ENCODE data around the gene KRTAP10-1.

The KRTAP10-1 gene

DNA sequence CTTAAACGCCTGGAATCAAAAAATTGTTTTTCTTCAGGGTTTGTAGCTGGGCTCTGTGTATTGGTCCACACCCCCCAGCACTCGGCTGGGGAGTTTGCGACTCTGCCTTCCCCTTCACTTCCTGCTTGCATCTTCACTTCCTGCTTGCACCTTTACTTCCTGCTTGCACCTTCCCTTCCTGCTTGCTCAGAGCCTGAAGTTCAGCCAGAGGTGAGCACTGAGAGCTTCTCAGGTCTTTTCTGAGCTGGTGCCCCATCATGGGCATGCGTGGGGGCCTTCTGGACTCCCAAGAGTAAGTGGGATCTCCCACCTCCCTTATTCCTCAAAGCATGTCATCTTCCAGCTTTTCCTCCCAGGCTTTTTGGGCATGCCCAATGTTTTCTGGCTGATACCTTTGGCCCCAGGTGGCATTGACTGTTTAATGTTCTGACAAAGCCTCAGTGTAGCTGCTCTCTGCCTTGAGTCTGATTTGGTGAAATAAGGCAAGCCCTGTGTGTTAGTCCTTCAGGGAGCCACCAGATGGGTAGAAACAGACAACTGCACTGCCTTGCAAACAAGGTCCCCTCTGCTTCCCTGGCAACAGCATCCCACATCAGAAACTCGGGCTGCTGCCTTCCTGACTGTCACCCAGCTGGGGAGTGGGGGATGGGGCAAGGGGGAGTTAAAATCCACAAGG, 7.8 kb upstream of the KRTAP10-1 start:
- DNase-seq: peak in 1 of 2 experiments; percentile 12

DNA sequence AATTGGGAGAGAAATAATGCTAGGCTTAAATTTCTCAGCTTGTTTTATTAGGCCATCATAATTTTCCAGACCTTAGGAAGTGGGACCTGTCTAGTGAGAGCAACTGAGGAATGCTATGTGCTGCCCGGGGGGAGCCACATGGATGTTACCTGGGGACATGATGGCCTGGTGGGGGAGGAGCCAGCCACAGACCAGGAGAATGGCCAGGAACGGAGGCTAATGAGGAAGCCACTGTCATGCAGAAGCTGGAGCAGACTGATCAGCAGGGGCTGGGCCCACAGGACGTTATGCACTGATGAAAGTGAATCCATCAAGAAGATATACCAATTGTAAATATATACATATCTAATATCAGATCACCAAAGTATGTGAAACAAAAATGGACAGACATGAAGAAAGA, 4.6 kb upstream of the KRTAP10-1 start:
- DNase-seq: no peak

DNA sequence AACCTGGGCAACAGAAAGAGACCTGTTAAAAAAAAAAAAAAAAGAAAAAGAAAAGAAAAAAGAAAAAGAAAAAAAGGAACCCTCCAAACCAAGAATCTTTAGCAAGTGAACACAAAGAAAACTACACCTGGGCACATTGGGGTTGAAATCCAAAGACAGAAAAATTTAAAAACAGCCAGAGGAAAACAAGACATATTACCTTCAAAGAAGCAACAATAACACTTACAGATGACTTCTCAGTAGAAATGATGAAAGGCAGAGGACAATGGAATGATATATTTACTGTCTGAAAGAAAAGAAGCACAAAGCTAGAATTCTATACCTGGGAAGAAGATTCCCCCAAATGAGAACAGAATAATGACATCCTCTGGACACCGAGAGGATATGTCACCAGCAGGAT, 2.7 kb upstream of the KRTAP10-1 start:
- no peak for DNase-seq

DNA sequence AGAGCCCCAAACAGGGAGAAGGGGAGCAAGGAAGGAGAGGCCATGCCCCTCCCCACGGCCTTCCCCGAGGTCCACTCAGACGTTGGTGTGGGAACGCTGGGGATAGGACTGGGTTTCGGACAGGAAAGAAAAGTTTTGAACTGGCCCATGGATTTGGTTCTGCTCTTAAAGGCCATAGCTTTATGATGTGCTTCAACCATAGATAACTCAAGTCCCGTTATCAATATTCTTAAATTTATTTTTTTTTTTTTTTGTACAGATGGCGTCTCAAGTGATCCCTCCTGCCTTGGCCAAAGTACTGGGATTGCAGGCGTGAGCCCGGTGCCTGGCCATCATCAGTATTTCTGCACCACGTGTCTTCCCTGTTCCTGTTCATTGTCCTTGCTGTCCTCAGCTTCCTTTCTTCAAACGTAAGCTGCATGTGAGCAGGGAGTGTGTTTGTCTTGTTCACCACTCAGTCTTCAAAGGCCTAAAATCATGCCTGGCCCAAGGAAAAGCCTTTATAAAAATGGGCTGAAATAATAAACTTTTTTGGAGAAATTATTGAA, 820 bp upstream of the KRTAP10-1 start:
- no peak for DNase-seq

DNA sequence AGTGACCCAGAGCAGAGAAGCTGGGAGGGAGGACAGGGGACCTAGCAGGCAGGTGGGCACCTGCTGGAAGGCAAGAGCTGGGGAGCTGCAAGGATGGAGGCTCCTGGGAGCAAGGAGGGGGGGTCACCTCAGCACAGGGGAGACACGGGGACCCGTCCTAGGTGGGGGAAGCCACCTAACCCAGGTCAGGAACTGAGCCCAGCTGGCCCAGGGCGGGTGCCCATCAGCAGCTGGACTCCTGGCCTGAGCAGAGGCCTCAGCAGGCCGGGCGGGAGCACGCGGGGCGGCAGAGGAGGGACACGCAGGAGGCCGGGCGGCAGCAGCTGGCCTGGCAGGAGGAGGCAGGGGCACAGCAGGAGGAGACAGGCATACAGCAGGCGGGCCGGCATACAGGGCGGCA, 949 bp downstream of the KRTAP10-1 start:
- DNase-seq: no peak

DNA sequence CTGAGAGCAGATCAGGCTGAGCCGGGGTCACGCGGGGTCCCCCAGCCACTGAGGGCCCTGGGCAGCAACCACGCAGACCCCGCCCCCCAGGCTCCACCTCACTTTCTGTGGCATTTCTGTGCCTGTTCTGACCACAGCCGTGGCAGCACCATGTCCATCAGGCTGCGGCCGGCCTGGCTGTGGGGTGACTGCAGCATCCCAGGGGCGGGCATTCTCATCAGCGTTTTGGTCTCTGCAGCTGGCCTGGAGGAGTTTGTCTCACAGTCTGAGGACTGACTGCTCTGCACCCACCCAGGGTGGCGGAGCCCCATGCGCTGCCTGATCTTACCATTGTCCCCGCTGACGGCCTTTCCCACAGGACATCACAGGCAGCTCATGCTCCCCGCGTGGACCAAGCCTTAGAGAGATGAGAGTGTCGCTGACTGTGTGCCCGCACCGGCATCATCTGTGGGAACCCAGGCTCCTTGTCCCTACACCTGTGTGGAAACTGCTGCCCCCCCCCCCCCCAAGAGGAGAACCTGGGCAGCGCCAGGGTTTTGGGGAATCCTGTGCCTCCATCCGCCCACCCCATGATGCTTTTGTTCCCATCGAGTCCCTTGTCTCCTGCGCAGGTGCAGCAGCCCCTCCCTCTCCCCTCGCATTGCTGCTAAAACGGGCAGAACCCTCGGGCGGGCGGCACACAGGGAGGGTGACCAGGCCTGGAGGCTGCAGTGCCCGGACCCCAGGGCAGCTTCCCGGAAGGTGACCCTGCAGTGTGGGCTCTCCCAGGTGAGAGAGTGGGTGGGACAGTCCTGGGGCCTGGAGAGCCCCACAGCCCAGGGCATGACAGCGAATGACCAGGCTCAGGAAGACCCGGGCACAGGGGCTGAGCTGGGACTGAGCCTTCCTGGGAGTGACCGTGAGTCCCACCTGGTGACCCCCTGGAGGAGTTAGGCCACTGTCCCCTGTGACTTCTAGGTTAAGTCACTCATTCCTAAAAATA, 1.8 kb downstream of the KRTAP10-1 start:
- DNase-seq: no peak

DNA sequence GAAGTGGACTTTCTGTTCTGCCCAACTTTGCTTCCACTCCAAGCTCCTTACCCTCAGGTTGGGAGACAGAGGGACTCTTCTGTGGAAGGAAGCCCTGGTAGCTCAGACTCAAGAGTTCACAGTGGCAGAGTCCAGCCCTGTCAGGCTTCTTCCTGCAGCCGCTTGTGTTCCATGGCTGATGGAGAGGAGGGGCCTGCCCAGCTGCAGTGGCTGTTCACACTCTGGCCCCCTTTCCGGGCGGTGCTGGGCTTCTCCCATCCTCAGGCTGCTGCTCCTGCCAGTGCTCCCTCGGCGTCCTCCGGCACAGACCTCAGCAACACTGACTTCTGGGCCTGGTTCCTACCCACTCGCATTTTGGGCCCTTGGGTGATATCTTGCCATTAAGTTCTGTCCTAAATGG, 4.0 kb downstream of the KRTAP10-1 start:
- no peak for DNase-seq

DNA sequence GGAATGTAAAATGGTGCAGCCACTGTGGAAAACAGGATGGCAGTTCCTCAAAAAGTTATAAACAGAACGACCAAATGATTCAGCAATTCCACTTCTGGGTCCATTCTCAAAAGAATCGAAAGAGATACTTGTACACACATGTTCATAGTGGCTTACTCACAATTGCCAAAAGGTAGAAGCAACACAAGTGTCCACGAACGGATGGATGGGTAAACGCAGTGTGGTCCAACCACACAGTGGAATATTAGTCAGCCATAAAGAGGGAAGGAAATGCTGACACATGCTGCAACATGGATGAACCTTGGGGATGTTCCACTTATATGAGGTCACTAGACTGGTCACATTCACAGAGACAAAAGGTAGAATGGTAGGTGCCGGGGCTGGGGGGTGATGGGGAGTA, 5.3 kb downstream of the KRTAP10-1 start:
- no peak for DNase-seq

DNA sequence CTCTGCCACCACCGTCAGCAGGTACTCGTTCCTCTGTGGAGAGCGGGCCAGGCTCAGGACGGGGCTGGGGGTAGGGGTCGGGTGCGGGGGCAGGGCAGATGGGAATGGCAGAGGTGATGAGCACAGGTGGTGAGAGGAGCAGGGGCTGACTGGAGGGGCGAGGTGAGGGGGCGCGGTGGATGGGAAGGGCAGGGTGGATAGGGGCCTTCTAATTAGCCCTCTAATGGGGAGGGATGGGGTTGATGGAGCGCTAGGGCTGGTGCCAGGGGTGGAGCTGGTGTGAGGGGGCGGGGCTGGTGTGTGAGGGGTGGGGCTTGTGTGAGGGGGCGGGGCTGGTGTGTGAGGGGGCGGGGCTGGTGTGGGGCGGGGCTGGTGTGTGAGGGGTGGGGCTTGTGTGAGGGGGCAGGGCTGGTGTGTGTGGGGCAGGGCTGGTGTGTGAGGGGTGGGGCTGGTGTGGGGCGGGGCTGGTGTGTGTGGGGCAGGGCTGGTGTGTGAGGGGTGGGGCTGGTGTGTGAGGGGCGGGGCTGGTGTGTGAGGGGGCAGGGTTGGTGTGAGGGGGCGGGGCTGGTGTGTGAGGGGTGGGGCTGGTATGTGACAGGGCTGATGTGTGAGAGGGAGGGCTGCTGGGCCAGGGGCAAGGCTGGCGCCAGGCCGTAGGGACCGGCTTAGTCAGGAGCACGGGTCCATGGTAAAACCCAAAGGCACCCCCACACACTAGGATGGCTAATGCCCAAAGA, 5.9 kb downstream of the KRTAP10-1 start:
- no peak for DNase-seq

DNA sequence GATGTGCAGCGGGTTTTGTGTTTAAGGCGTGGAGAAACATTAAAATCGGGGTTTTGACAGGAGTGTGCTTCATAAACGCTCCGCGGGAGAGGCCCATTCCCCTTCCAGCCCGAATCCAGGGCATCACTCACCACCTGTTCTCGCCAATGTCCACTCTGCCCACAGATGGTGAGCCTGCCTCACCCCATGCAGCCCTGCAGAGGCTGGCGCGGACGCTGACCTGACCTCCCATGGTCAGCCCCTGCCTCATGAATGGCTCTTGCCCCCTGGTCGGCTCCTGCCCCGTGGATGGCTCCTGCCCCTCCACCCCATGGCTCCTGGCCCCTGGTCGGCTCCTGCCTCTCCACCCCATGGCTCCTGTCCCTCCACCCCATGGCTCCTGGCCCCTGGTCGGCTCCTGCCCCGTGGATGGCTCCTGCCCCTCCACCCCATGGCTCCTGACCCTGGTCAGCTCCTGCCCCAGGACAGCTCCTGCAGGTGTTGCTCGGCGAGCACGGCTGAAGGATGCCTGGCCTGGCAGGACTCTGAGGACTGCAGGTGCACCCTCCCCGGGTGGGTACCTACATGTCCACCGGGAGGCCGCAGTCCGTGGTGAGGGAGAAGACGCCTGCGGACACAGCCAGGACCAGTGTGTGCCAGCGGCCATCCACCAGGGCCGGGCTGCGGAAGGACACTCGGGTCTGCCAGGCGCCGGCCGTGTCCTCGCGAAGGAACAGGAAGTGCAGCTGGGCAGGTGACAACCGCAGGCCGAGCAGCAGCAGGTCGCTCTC, 6.7 kb downstream of the KRTAP10-1 start:
- DNase-seq: no peak

DNA sequence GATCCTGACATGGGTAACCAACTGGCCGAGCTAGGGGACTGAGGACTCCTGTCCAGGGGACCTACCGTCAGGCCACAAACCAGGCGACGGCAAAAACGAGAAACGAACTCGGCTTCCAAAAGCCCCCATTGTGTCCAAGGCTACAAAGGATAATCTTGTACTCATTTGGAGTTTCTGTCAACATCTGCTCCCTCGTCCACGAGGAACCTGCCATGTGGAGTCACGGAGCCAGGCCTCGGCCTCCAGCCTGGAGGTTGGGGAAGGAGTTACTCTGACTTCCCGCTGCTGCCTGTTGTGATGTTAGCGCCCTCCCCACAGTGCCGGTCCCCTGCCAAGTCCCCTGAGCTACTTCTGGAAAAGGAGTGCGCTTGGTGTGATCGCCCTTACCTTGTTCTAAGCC, 7.3 kb downstream of the KRTAP10-1 start:
- no peak for DNase-seq

DNA sequence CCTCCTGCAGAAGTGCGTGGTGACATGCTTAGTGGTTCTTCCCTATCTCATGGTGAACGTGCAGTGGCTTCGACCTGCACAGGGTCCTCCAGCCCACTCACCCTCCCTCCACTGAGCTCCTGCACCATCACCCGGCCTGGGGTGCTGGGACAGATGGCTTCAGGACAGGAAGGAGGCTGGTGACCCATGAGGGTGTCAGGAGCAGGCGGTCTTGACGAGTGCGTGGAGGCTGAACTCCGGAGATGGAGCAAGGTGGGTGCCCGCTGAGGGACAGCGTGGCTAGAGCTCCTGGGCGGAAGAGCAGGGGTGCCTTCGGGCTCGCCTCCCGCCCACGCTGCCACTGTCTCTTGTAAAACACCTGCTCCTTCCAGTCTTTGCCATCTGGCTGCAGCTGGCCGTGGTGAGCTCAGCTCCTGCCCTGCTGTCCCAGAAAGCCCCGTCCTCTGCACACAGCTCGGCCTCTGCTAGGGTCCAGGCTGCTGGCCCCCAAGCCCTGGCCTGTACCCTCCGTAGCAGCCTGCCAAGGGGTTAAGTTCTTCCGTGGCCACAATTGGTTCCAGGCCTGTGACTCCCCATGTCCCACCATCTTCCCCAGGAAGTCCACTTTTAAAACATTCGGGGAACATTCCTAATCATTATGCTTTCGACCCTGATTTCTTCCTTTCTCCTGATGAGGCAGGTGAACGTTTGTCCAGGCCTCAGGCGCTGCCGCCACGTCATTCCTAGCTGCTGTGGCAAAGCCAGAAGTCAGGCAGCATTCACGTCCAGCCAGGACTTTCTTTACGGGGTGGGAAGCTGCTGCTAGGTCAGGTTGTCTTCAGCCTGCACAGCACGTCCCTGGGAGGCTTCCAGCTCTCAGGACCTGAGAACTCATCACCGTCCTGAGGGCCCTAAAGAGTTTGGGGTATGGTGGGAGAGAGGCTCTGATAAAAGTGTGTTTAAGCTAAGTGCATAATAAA, 8.1 kb downstream of the KRTAP10-1 start:
- no peak for DNase-seq

DNA sequence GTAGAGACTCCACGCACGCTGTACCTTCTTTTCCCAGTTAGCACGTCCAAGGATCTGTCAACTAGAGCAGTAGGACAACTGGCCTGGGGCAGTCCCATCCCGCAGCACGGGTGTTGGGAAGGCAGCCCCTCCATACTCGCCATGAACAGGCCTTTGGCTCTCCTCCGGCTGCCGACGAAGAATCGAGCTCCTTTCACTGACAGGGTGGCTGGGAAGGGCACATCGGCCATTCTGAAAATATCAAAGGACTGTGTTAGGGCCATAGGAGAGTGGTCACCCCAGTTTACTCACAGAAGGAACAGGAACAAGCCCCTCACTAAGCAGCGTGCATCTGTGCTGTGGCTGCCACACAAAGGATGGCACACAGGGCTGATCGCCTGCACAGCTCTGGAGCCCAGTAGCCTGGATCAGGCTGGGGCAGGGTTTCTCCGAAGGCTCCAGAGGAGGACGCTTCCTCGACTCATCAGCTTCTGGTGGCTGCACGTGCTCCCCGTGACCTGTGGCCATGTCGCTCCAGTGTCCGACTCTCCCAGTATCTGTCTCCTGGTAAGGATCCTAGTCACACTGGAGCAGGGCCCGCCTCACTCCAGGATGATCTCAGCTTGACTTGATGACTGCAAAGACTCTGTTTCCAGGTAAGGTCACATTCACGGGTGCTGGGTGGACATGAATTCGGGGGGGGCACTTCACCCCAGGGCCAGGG, 8.9 kb downstream of the KRTAP10-1 start:
- DNase-seq: no peak

DNA sequence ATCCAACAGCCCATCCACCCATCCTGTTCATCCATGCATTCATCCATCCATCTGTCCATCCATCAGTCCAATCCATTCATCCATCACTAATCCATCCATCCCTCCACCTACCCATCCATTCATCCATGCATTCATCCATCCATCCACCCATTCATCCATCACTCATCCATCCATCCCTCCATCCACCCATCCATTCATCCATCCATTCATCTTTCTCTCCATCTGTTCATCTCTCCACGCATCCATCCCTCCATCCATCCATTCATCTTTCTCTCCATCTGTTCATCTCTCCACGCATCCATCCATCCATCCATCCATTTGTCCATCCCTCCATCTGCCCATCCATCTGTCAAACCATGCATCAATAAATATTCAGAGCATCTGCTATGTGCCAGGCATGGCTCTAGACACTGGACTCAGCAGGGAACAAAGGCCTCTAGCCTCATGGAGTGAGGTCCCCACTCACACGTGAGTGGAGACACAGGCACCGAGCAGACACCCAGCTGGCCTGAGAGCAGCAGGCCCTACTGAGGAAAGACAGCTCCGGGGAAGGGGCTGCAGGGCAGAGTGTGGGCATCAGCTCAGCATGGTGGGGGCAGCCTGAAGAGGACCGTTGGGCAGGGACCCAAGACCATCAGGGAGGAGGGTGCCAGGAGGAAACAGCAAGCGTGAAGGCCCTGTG, 9.6 kb downstream of the KRTAP10-1 start:
- DNase-seq: no peak

DNA sequence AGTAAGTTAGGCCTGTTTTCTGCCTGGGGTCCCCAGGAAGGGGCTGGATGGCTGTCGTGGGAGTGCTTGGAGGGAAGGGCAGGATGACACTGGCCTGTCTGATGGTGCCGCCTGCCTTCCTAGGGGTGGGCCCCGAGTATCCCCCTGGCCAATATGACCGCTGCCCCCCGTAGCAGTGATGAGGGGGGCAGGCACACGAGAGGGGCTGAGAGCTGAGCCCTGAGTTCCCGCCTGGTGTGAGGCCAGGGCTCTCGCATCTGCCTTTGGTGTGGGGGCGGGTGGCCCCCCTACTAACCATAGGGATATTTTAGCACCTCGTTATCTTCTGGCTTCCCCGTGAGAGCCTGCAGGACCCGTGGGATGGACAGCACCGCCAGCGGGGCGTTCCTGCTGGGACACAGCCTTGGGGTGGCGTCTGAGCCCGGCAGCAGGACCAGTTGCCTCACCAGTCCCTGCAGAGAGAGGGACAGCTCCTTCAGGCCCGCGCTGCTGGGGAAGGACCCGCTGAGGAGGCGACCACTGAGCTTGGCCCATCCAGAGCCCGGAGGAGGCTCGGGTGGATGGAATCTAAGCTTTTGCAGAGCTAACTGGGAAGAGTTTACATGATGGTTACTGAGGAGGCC, 10.4 kb downstream of the KRTAP10-1 start:
- no peak for DNase-seq

DNA sequence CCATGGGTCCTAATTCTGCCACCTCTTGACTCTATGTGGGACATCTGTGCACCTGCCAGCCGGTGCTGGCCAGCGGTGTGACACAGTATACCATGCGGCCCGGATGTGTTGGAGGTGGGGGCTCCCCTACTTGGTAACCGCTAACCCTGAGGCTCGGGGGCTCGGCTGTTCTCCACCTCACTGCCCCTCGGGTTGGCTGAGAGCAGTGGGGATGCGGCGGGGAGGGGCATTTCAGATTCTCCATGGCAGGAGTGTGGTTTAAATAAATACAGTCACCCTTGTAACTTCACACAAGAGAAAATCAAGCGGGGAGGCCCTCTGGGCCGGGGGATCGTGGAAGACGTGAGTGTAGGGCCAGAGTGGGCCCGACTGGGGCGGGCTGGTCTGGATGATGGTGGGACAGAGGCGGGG, 11.0 kb downstream of the KRTAP10-1 start:
- DNase-seq: no peak

DNA sequence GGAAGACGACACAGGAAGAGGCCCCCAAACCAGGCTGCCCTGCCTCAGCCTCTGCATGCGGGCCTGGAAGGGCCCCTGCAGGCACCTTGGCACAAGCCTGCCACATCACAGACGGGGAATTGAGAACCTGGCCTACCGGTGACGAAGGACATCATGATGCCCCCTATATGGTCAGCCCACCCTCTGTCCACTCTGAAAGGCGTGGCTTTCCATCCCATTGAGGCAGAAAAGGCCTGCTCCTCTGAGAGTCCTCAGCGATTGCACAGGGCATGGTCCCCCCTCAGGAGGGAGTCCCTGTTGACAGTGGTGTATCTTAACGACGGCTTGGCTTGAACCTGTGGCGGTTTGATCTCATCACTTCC, 11.4 kb downstream of the KRTAP10-1 start:
- DNase-seq: no peak

DNA sequence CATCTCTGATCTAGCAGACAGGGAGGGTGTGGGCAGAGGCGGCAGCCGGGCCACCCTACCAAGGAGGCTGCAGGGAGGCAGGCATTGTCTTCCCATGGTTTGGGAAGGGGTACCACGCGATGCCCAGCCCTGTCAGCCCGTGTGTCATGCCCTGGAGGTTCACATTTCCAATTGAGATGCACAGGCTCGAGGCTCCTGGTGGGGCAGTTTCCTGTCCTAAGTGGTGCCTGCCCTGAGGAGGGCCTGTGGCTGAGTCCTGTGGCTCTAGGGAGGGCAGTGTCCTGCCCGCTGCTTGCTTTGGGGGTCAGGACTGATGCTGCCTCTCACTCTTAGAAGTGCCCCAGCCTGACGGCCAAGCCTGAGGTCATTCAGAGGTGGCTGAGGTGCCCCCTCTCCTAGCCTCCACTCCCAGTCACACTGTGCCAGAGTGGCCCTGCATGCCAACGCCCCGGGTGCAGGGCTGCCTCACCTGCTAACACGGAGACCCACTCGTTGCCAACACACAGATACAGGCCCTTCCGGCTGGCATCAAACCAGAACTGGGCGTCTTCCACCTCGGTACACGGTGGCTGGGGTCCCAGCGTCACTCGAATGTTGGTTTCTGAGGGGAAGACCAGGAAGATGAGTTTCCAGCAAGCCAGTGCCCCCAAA, 11.9 kb downstream of the KRTAP10-1 start:
- DNase-seq: no peak

Data from stimulated activated CD4-positive, alpha-beta T cell treated with anti-CD3 and anti-CD28 coated beads, Interleukin-4, amount 100 ng/mL, for 4 hours (primary cell).